ENCODE data around the gene MRPL19. TPM values are rescaled to one million over a fixed set of nuclear protein-coding genes. Genes with fewer than 3 reads are reported as not detected.

MRPL19 gene
- total and polyA plus RNA-seq, 2 of the 13 experiments (the other 11 are each of a cell fraction or from before 2014, with no cell fraction given): 43.2 to 163 TPM

DNA sequence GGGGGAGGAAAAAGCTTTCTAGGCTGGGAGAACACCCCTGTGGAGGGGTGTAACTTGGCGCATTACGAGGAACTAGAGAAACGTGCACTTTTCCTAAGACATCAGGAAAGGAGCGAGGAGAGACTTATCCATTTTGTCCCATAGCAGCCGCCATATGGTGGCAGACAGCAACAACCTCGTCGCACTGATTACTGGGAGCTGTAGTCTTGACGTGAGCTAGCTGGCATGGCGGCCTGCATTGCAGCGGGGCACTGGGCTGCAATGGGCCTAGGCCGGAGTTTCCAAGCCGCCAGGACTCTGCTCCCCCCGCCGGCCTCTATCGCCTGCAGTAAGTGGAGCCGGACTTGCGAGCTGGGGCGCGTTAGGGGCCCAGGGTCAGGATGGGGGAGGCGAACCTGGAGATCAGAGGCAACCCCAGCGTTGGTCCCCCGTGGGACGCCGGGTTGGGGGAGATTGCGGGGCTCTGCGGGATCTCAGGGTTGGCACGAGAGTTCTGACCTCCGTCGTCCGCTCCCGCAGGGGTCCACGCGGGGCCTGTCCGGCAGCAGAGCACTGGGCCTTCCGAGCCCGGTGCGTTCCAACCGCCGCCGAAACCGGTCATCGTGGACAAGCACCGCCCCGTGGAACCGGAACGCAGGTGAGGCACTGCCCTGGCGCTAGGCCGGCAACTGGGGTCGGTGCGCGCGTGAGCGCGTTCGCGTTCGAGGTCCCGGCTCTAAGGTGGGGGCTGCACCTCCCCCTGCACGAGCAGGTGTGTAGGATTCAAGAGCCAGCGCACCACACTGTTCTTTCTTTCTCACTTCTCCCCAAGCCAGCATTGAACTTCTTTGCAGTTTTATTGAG is at the start of gene MRPL19 (continued):
- peak; percentile 87 for TF ChIP-seq CBX5 (CRISPR knock-in tag; IDR thresholded peaks at IDR 0.05; ENCODE audit: borderline replicate concordance)
- TF ChIP-seq, protein P1, sequence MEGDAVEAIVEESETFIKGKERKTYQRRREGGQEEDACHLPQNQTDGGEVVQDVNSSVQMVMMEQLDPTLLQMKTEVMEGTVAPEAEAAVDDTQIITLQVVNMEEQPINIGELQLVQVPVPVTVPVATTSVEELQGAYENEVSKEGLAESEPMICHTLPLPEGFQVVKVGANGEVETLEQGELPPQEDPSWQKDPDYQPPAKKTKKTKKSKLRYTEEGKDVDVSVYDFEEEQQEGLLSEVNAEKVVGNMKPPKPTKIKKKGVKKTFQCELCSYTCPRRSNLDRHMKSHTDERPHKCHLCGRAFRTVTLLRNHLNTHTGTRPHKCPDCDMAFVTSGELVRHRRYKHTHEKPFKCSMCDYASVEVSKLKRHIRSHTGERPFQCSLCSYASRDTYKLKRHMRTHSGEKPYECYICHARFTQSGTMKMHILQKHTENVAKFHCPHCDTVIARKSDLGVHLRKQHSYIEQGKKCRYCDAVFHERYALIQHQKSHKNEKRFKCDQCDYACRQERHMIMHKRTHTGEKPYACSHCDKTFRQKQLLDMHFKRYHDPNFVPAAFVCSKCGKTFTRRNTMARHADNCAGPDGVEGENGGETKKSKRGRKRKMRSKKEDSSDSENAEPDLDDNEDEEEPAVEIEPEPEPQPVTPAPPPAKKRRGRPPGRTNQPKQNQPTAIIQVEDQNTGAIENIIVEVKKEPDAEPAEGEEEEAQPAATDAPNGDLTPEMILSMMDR (CRISPR knock-in tag; IDR thresholded peaks at IDR 0.05): no peak; the same call in 1 of the 2 replicates
- TF ChIP-seq ZNF234 (CRISPR knock-in tag; conservative IDR thresholded peaks at IDR 0.05): 0 out of 2 replicates have a peak, but pooled peaks have one; percentile 32
- peak; percentile 65; the same call in 1 of the 2 replicates for TF ChIP-seq ZNF253 (CRISPR knock-in tag; IDR thresholded peaks at IDR 0.05; ENCODE audit: borderline replicate concordance)
- 0 out of 2 replicates have a peak, but pooled peaks have one; percentile 28 for TF ChIP-seq BRCA1 (CRISPR knock-in tag; IDR thresholded peaks at IDR 0.05)
- TF ChIP-seq ZNF101 (CRISPR knock-in tag; IDR thresholded peaks at IDR 0.05; ENCODE audit: borderline replicate concordance, low read depth): peak; percentile 94; the same call in 1 of the 2 replicates
- TF ChIP-seq, protein P2, sequence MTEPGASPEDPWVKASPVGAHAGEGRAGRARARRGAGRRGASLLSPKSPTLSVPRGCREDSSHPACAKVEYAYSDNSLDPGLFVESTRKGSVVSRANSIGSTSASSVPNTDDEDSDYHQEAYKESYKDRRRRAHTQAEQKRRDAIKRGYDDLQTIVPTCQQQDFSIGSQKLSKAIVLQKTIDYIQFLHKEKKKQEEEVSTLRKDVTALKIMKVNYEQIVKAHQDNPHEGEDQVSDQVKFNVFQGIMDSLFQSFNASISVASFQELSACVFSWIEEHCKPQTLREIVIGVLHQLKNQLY (CRISPR knock-in tag; IDR thresholded peaks at IDR 0.05): no peak
- peak; percentile 82 for TF ChIP-seq ATF1 (CRISPR knock-in tag; IDR thresholded peaks at IDR 0.05)
- TF ChIP-seq ZBTB38 (CRISPR knock-in tag; IDR thresholded peaks at IDR 0.05): peak; percentile 75; the same call in 1 of the 2 replicates
- peak; percentile 96 for TF ChIP-seq KAT8 (CRISPR knock-in tag; IDR thresholded peaks at IDR 0.05)
- peak; percentile 94 for TF ChIP-seq ZNF772 (CRISPR knock-in tag; IDR thresholded peaks at IDR 0.05)
- peak; percentile 97 for TF ChIP-seq KDM5B (CRISPR knock-in tag; IDR thresholded peaks at IDR 0.05; ENCODE audit: borderline replicate concordance)
- TF ChIP-seq POLR2AphosphoS5 (IDR thresholded peaks at IDR 0.05; ENCODE audit: low read depth, low read length): peak; percentile 83
- no peak for TF ChIP-seq JARID2 (CRISPR knock-in tag; IDR thresholded peaks at IDR 0.05; ENCODE audit: insufficient replicate concordance)
- TF ChIP-seq ZNF776 (CRISPR knock-in tag; IDR thresholded peaks at IDR 0.05): peak; percentile 62; the same call in 1 of the 2 replicates
- TF ChIP-seq HIVEP1 (CRISPR knock-in tag; IDR thresholded peaks at IDR 0.05): peak; percentile 65
- peak; percentile 48; the same call in 1 of the 2 replicates for TF ChIP-seq ZNF737 (CRISPR knock-in tag; IDR thresholded peaks at IDR 0.05; ENCODE audit: borderline replicate concordance)
- TF ChIP-seq, protein P3, sequence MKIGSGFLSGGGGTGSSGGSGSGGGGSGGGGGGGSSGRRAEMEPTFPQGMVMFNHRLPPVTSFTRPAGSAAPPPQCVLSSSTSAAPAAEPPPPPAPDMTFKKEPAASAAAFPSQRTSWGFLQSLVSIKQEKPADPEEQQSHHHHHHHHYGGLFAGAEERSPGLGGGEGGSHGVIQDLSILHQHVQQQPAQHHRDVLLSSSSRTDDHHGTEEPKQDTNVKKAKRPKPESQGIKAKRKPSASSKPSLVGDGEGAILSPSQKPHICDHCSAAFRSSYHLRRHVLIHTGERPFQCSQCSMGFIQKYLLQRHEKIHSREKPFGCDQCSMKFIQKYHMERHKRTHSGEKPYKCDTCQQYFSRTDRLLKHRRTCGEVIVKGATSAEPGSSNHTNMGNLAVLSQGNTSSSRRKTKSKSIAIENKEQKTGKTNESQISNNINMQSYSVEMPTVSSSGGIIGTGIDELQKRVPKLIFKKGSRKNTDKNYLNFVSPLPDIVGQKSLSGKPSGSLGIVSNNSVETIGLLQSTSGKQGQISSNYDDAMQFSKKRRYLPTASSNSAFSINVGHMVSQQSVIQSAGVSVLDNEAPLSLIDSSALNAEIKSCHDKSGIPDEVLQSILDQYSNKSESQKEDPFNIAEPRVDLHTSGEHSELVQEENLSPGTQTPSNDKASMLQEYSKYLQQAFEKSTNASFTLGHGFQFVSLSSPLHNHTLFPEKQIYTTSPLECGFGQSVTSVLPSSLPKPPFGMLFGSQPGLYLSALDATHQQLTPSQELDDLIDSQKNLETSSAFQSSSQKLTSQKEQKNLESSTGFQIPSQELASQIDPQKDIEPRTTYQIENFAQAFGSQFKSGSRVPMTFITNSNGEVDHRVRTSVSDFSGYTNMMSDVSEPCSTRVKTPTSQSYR (CRISPR knock-in tag; IDR thresholded peaks at IDR 0.05; ENCODE audit: borderline replicate concordance): peak; percentile 56
- TF ChIP-seq ZNF17 (CRISPR knock-in tag; IDR thresholded peaks at IDR 0.05): 0 out of 2 replicates have a peak, but pooled peaks have one; percentile 68
- TF ChIP-seq HNRNPK (IDR thresholded peaks at IDR 0.05; ENCODE audit: low read depth, low read length, poor library complexity, severe bottlenecking): no peak
- TF ChIP-seq, protein P4, sequence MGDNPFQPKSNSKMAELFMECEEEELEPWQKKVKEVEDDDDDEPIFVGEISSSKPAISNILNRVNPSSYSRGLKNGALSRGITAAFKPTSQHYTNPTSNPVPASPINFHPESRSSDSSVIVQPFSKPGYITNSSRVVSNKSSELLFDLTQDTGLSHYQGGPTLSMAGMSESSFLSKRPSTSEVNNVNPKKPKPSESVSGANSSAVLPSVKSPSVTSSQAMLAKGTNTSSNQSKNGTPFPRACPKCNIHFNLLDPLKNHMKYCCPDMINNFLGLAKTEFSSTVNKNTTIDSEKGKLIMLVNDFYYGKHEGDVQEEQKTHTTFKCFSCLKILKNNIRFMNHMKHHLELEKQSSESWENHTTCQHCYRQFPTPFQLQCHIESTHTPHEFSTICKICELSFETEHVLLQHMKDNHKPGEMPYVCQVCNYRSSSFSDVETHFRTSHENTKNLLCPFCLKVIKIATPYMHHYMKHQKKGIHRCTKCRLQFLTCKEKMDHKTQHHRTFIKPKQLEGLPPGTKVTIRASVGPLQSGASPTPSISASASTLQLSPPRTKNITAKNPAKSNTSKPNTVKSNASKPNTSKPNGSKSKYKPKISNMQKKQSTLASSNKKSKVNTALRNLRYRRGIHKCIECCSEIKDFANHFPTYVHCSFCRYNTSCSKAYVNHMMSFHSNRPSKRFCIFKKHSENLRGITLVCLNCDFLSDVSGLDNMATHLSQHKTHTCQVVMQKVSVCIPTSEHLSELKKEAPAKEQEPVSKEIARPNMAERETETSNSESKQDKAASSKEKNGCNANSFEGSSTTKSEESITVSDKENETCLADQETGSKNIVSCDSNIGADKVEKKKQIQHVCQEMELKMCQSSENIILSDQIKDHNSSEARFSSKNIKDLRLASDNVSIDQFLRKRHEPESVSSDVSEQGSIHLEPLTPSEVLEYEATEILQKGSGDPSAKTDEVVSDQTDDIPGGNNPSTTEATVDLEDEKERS (CRISPR knock-in tag; IDR thresholded peaks at IDR 0.05): peak; percentile 71; the same call in 1 of the 2 replicates

All from HepG2 (cell line).